NCI-H2196 (cell line): ENCODE results near the gene PREX1.
"Not testable (repeated sequence)": the region's sequence is repeated elsewhere in the genome, so short reads cannot be mapped to it uniquely, and the experiment has no call there.

Source experiments
- DNase-seq: peaks from one replicate; lab custom pipeline; 2025; ENCODE audit not compliant: unreplicated experiment; lab: John Stamatoyannopoulos, UW

PREX1 gene

GRCh38 chr20:48756774-48757173, 71.0 kb downstream of the PREX1 start:
- not testable (repeated sequence) for DNase-seq

- DNase-seq, result no peak
Measured at GRCh38 chr20:48754292-48754691, 73.5 kb downstream of the PREX1 start.

GRCh38 chr20:48752963-48753362, 74.8 kb downstream of the PREX1 start:
- DNase-seq, result no peak

- no peak for DNase-seq
Measured at GRCh38 chr20:48751871-48752270, 75.9 kb downstream of the PREX1 start.

GRCh38 chr20:48750941-48751635, 76.7 kb downstream of the PREX1 start:
- no peak for DNase-seq

- no peak for DNase-seq
Measured at GRCh38 chr20:48750376-48750775, 77.4 kb downstream of the PREX1 start.

GRCh38 chr20:48749437-48749836, 78.4 kb downstream of the PREX1 start:
- no peak for DNase-seq

GRCh38 chr20:48748556-48748955, 79.2 kb downstream of the PREX1 start:
- DNase-seq, result no peak

GRCh38 chr20:48747840-48748414, 79.9 kb downstream of the PREX1 start:
- no peak for DNase-seq

GRCh38 chr20:48745330-48745729, 82.5 kb downstream of the PREX1 start:
- no peak for DNase-seq

- no peak for DNase-seq
Measured at GRCh38 chr20:48744515-48744914, 83.3 kb downstream of the PREX1 start.

- DNase-seq, result no peak
Measured at GRCh38 chr20:48743807-48744206, 84.0 kb downstream of the PREX1 start.

GRCh38 chr20:48742912-48743680, 84.7 kb downstream of the PREX1 start:
- DNase-seq, result no peak

GRCh38 chr20:48742233-48742632, 85.6 kb downstream of the PREX1 start:
- DNase-seq, result no peak

GRCh38 chr20:48741669-48742068, 86.1 kb downstream of the PREX1 start:
- no peak for DNase-seq

- DNase-seq, result no peak
Measured at GRCh38 chr20:48740712-48741111, 87.1 kb downstream of the PREX1 start.

- DNase-seq, result no peak
Measured at GRCh38 chr20:48740292-48740649, 87.5 kb downstream of the PREX1 start.

- no peak for DNase-seq
Measured at GRCh38 chr20:48739395-48740291, 88.2 kb downstream of the PREX1 start.

- no peak for DNase-seq
Measured at GRCh38 chr20:48738399-48739304, 89.1 kb downstream of the PREX1 start.

GRCh38 chr20:48738094-48738398, 89.8 kb downstream of the PREX1 start:
- no peak for DNase-seq
